Measurements from ENCODE around the gene SSH3.

Gene SSH3

GRCh38 chr11:67349928-67350465 is 46.7 kb downstream of the SSH3 start:
- DNase-seq = no peak

- DNase-seq = peak; percentile 56
Observed at GRCh38 chr11:67351275-67352005, 48.1 kb downstream of the SSH3 start.

GRCh38 chr11:67352546-67353316 is 49.4 kb downstream of the SSH3 start:
- peak; percentile 75 for DNase-seq

GRCh38 chr11:67353317-67354074 is 50.2 kb downstream of the SSH3 start, which contains the start of gene POLD4:
Gene POLD4, minus strand, starts transcription at chr11:67353546. Its CDS starts 147 bp downstream, at chr11:67353399.
- DNase-seq = peak; percentile 90

GRCh38 chr11:67354075-67355022 is 51.0 kb downstream of the SSH3 start:
- no peak for DNase-seq

- DNase-seq = no peak
Observed at GRCh38 chr11:67355023-67355793, 51.9 kb downstream of the SSH3 start.

- no peak for DNase-seq
Observed at GRCh38 chr11:67355794-67356386, 52.6 kb downstream of the SSH3 start.

GRCh38 chr11:67356387-67356863 is 53.1 kb downstream of the SSH3 start:
- no peak for DNase-seq

GRCh38 chr11:67356864-67357561 is 53.7 kb downstream of the SSH3 start:
- DNase-seq = peak; percentile 60

GRCh38 chr11:67357831-67358670 is 54.7 kb downstream of the SSH3 start:
- DNase-seq = no peak
